ENCODE results near the gene MFN2. TPM values are rescaled to one million over a fixed set of nuclear protein-coding genes. Genes with fewer than 3 reads are reported as not detected.

MFN2 gene
- total RNA-seq, 4 donors from 2014 or later, result 53.8 to 71.6 (median 58.7) TPM

DNA sequence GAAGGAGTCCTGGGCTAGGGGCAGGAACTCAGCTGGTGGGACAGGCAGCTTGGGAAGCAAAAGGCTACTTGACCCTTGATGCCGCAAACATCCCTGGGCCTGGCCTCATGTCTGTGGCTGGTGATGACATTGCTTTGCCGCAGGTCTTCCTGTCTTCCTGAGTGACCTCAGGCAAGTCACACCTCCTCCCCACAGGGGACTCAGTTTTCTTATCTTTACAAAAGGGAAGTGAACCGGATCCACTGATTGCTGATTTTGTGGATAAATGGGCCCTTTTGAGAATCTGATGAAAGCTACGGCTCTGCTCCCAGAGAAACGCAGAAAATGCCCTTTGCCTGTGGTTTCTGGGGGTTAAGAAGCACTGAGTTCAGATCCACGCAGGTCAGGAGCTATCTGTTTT, 25.0 kb upstream of the MFN2 start:
- H3K27me3 ChIP-seq, result no peaks in the 10 kb centered on the region

DNA sequence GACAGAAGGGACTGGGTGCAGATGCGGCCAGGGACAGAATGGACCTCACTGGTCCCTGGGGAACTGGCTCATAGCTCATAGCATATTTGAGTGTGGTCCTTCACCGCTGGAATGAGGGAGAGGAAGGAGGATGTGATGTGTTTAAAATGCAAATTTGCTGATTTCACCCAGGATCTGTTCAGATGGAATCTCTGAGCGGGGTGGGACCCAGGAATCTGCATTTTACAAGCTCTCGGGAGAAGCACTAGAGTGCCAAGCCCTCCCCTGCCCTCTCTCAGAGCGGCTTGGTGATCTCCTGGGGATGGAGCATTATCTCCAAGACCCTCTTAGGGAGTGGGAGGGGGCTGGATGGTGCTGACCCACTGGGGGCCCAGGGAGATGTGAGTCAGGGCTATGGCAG, 22.8 kb upstream of the MFN2 start:
- DNase-seq (ENCODE audit: low spot score in 2 of 2), result no peak
- Histone ChIP-seq H3K4me3 (no peak overlapping the region), H3K27me3 (no peaks in the 10 kb centered on the region), H3K9me3 (no peaks in the 10 kb centered on the region), H3K4me1 (peaks cover 0 to 13% (median 3%) of the 10 kb centered on the region in 4 donors), H3K36me3 (peaks cover 0 to 87% (median 0%) of the 10 kb centered on the region in 3 donors), H3K27ac (no peak overlapping the region)
- TF ChIP-seq CTCF (IDR thresholded peaks at IDR 0.05) (no peak), POLR2A (IDR thresholded peaks at IDR 0.05) (no peak), EP300 (IDR thresholded peaks at IDR 0.05) (no peak)
- WGBS, 2 donors, result 91 to 96% methylated on average over 5 of the region's 5 CpGs

More for the DNA sequence above, 25.0 kb upstream of the MFN2 start:
- H3K36me3 ChIP-seq, result peaks cover 0 to 97% (median 0%) of the 10 kb centered on the region in 3 donors
- no peaks in the 10 kb centered on the region for H3K9me3 ChIP-seq
- TF ChIP-seq POLR2A (IDR thresholded peaks at IDR 0.05) (no peak), EP300 (IDR thresholded peaks at IDR 0.05) (no peak), CTCF (IDR thresholded peaks at IDR 0.05) (no peak)
- H3K4me3 ChIP-seq, result no peak overlapping the region
- 74 to 80% methylated on average over 6 of the region's 6 CpGs for WGBS, 2 donors
- H3K4me1 ChIP-seq, result no peaks in the 10 kb centered on the region
- DNase-seq (ENCODE audit: low spot score in 2 of 2), result no peak
- no peak overlapping the region for H3K27ac ChIP-seq

GRCh38 chr1:11957897-11958296, 22.3 kb upstream of the MFN2 start:
- peaks cover 0 to 87% (median 0%) of the 10 kb centered on the region in 3 donors for H3K36me3 ChIP-seq
- no peak for DNase-seq (ENCODE audit: low spot score in 2 of 2)
- no peak for TF ChIP-seq EP300 (IDR thresholded peaks at IDR 0.05)
- no peak for TF ChIP-seq CTCF (IDR thresholded peaks at IDR 0.05)
- no peak for TF ChIP-seq POLR2A (IDR thresholded peaks at IDR 0.05)
- 86 to 94% methylated on average over 6 to 8 of the region's 12 CpGs for WGBS, 2 donors
- peaks cover 0 to 13% (median 3%) of the 10 kb centered on the region in 4 donors for H3K4me1 ChIP-seq
- no peak overlapping the region for H3K4me3 ChIP-seq
- no peak overlapping the region for H3K27ac ChIP-seq
- no peaks in the 10 kb centered on the region for H3K9me3 ChIP-seq
- H3K27me3 ChIP-seq, result no peaks in the 10 kb centered on the region

DNA sequence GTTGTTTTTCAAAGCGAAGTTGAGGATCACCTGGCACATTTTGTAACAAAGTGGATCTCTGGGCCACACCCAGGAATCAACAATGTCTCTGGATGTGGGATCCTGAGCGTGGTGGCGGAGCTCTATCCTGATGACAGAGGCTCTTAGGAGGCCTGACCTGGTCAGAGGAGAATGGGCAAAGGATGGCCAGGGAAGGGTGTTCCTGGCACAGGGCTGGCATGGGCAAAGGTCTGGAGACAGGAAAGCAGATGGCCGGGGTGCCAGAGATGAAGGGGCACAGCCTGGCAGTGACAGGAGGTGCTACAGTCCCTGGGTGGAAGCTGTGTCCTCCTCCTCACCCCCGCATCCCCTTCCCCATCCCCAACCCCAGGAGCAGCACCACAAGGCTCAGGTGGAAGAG, 20.0 kb upstream of the MFN2 start:
- Histone ChIP-seq H3K27ac (peak overlapping the region in 2 of 4 donors; percentile 38 to 39), H3K9me3 (no peaks in the 10 kb centered on the region), H3K27me3 (no peaks in the 10 kb centered on the region), H3K4me3 (no peak overlapping the region), H3K4me1 (peaks cover 0 to 13% (median 3%) of the 10 kb centered on the region in 4 donors), H3K36me3 (peaks cover 0 to 88% (median 12%) of the 10 kb centered on the region in 3 donors)
- no peak for DNase-seq (ENCODE audit: low spot score in 2 of 2)
- no peak for TF ChIP-seq EP300 (IDR thresholded peaks at IDR 0.05)
- no peak for TF ChIP-seq POLR2A (IDR thresholded peaks at IDR 0.05)
- no peak for TF ChIP-seq CTCF (IDR thresholded peaks at IDR 0.05)
- WGBS, 2 donors, result 93 to 95% methylated on average over 4 to 5 of the region's 5 CpGs

DNA sequence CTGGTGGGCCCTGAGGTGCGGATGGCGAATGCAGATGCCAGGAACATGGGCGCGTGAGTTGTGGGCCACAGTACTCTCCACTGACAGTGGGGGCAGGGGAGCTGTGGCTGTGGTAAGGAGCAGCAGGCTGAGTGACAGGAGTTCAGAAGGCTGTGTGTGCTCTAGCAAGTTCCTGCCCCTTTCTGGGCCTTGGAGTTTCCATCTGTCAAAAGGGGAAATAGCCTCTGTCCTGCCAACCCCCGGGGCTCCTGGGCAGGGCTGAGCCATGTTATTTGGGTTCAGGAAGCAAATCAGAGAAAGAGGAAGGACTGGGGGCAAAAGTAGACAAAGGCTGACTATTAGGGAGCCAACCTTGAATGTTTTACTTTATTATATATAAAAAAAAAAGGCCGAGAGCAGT, 19.5 kb upstream of the MFN2 start:
- H3K4me3 ChIP-seq, result no peak overlapping the region
- no peaks in the 10 kb centered on the region for H3K27me3 ChIP-seq
- peak overlapping the region in 2 of 4 donors; percentile 38 to 39 for H3K27ac ChIP-seq
- TF ChIP-seq CTCF (IDR thresholded peaks at IDR 0.05) (no peak), EP300 (IDR thresholded peaks at IDR 0.05) (no peak), POLR2A (IDR thresholded peaks at IDR 0.05) (no peak)
- no peaks in the 10 kb centered on the region for H3K9me3 ChIP-seq
- peaks cover 0 to 88% (median 12%) of the 10 kb centered on the region in 3 donors for H3K36me3 ChIP-seq
- WGBS, 2 donors, result 69 to 72% methylated on average over 6 of the region's 6 CpGs
- H3K4me1 ChIP-seq, result peaks cover 0 to 13% (median 3%) of the 10 kb centered on the region in 4 donors
- no peak for DNase-seq (ENCODE audit: low spot score in 2 of 2)
